ENCODE measurements around the gene ATXN10. TPM values are rescaled to one million over a fixed set of nuclear protein-coding genes. Genes with fewer than 3 reads are reported as not detected.
A peak's percentile ranks its signal among the peaks of the same experiment; 100 is the strongest.

ATXN10 gene
- total and polyA plus RNA-seq, 2 of the 13 experiments (the other 11 are each of a cell fraction or from before 2014, with no cell fraction given): 60.1 to 194 TPM

GRCh38 chr22:45860201-45860600, 188.6 kb downstream of the ATXN10 start:
- POLR2A ChIA-PET: no interaction called here
- no peak for TF ChIP-seq ZNF44 (CRISPR knock-in tag; IDR thresholded peaks at IDR 0.05)
- TF ChIP-seq EP300 (IDR thresholded peaks at IDR 0.05; ENCODE audit: low read depth in 2 of 2, low read length in 2 of 2): no peak
- TF ChIP-seq EP300 (CRISPR knock-in tag; IDR thresholded peaks at IDR 0.05; ENCODE audit: borderline replicate concordance): 0 out of 2 replicates have a peak, but pooled peaks have one; percentile 5
- Histone ChIP-seq H3K4me1 (ENCODE audit: insufficient read depth, low read length) (peaks cover 16% of the 10 kb centered on the region), H3K4me2 (ENCODE audit: low read depth, low read length) (no peak overlapping the region; the same call in 1 of the 2 replicates), H4K20me1 (ENCODE audit: insufficient read depth, low read length) (0 out of 2 replicates have a peak, but pooled peaks cover 2% of the 10 kb centered on the region), H3K79me2 (ENCODE audit: insufficient read depth, low read length) (no peaks in the 10 kb centered on the region), H3K27ac (ENCODE audit: extremely low read length, insufficient read depth, low read length) (peak overlapping the region; percentile 48), H3K27me3 (ENCODE audit: control insufficient read depth in 1 of 2, insufficient read depth in 2 of 2, low read length in 2 of 2) (no peaks in the 10 kb centered on the region), H3K9ac (ENCODE audit: insufficient read depth, low read depth, low read length) (no peak overlapping the region), H3K9me3 (ENCODE audit: low read length) (no peaks in the 10 kb centered on the region), H3K4me3 (replicated peaks in 1 of 3; ENCODE audit: insufficient read depth in 1 of 3, low read depth in 2 of 3, low read length in 3 of 3) (no peak overlapping the region), H3K36me3 (replicated peaks in 1 of 2; ENCODE audit: control insufficient read depth in 1 of 2, insufficient read depth in 2 of 2, low read length in 2 of 2) (no peaks in the 10 kb centered on the region), H2AFZ (ENCODE audit: low read length) (no peak overlapping the region)
- DNase-seq (ENCODE audit: low spot score): no peak
- no TSS peak for BruUV-seq (replicated peaks)
- no peak for FAIRE-seq
- CTCF ChIA-PET (ENCODE audit: low intra/inter-chr PET ratio, low total read pairs): no interaction called here
- ATAC-seq: peak; percentile 9
- 94% methylated on average over 7 of the region's 18 CpGs for WGBS (ENCODE audit: low lambda C conversion rate)
- intact Hi-C loops (cut with micrococcal nuclease; ENCODE audit: unreplicated experiment) (loop anchor here (10.0 kb wide), 1 partner anchor 215 kb away; no protein-coding TSS in a partner anchor), in situ Hi-C loops (cut with HindIII; ENCODE audit: extremely low pct_ligation_motif_present, low pct_unique_long_range_greater_than_20kb) (no loop called here)

GRCh38 chr22:45861259-45861658, 189.6 kb downstream of the ATXN10 start:
- Histone ChIP-seq H3K36me3 (replicated peaks in 1 of 2; ENCODE audit: control insufficient read depth in 1 of 2, insufficient read depth in 2 of 2, low read length in 2 of 2) (no peaks in the 10 kb centered on the region), H3K27me3 (ENCODE audit: control insufficient read depth in 1 of 2, insufficient read depth in 2 of 2, low read length in 2 of 2) (no peaks in the 10 kb centered on the region), H3K4me2 (ENCODE audit: low read depth, low read length) (no peak overlapping the region), H2AFZ (ENCODE audit: low read length) (no peak overlapping the region), H3K9ac (ENCODE audit: insufficient read depth, low read depth, low read length) (no peak overlapping the region), H3K79me2 (ENCODE audit: insufficient read depth, low read length) (no peaks in the 10 kb centered on the region), H3K27ac (ENCODE audit: extremely low read length, insufficient read depth, low read length) (no peak overlapping the region), H3K9me3 (ENCODE audit: low read length) (no peaks in the 10 kb centered on the region), H3K4me3 (replicated peaks in 1 of 3; ENCODE audit: insufficient read depth in 1 of 3, low read depth in 2 of 3, low read length in 3 of 3) (no peak overlapping the region), H3K4me1 (ENCODE audit: insufficient read depth, low read length) (peaks cover 16% of the 10 kb centered on the region), H4K20me1 (ENCODE audit: insufficient read depth, low read length) (0 out of 2 replicates have a peak, but pooled peaks cover 2% of the 10 kb centered on the region)
- intact Hi-C loops (cut with micrococcal nuclease; ENCODE audit: unreplicated experiment): loop anchor here (10.0 kb wide), 1 partner anchor 216 kb away; no protein-coding TSS in a partner anchor
- in situ Hi-C loops (cut with HindIII; ENCODE audit: extremely low pct_ligation_motif_present, low pct_unique_long_range_greater_than_20kb): no loop called here
- no peak for FAIRE-seq
- POLR2A ChIA-PET: no interaction called here
- whole genome bisulfite sequencing (ENCODE audit: low lambda C conversion rate): 89% methylated on average over 7 of the region's 8 CpGs
- no peak for ATAC-seq
- DNase-seq (ENCODE audit: low spot score): no peak
- CTCF ChIA-PET (ENCODE audit: low intra/inter-chr PET ratio, low total read pairs): no interaction called here
- BruUV-seq (replicated peaks): no TSS peak
- TF ChIP-seq MXI1 (IDR thresholded peaks at IDR 0.05; ENCODE audit: borderline replicate concordance, low read depth, low read length) (no peak), NFE2L1 (CRISPR knock-in tag; IDR thresholded peaks at IDR 0.05; ENCODE audit: borderline replicate concordance) (no peak), ZNF598 (CRISPR knock-in tag; IDR thresholded peaks at IDR 0.05; ENCODE audit: borderline replicate concordance) (no peak), MBD4 (IDR thresholded peaks at IDR 0.05; ENCODE audit: borderline replicate concordance, low read length) (no peak), ZNF879 (CRISPR knock-in tag; IDR thresholded peaks at IDR 0.05) (no peak), NFKBIZ (CRISPR knock-in tag; IDR thresholded peaks at IDR 0.05) (no peak), FOXA3 (CRISPR knock-in tag; IDR thresholded peaks at IDR 0.05) (no peak), MTF2 (CRISPR knock-in tag; IDR thresholded peaks at IDR 0.05; ENCODE audit: borderline replicate concordance) (no peak), ZNF281 (CRISPR knock-in tag; IDR thresholded peaks at IDR 0.05; ENCODE audit: borderline replicate concordance) (no peak), ARNTL (CRISPR knock-in tag; IDR thresholded peaks at IDR 0.05) (no peak), CREB1 (IDR thresholded peaks at IDR 0.05) (no peak), CREB1 (CRISPR knock-in tag; IDR thresholded peaks at IDR 0.05) (no peak), ZSCAN25 (CRISPR knock-in tag; IDR thresholded peaks at IDR 0.05) (no peak), ZNF256 (CRISPR knock-in tag; conservative IDR thresholded peaks at IDR 0.05) (no peak), TAF1 (CRISPR knock-in tag; IDR thresholded peaks at IDR 0.05) (no peak), KLF12 (CRISPR knock-in tag; IDR thresholded peaks at IDR 0.05; ENCODE audit: borderline replicate concordance) (no peak)

Data from HepG2 (cell line).